ENCODE measurements around the gene SENP7. TPM values are rescaled to one million over a fixed set of nuclear protein-coding genes. Genes with fewer than 3 reads are reported as not detected.
"Not testable (repeated sequence)": the region's sequence is repeated elsewhere in the genome, so short reads cannot be mapped to it uniquely, and the experiment has no call there.

Gene SENP7
- total RNA-seq, 1 donor from 2014 or later, result 26.0 TPM

GRCh38 chr3:101549473-101549872 lies 36.5 kb upstream of the SENP7 start:
- no peaks in the 10 kb centered on the region for H3K9me3 Mint-ChIP-seq (ENCODE audit: unreplicated experiment)
- H3K36me3 Mint-ChIP-seq (ENCODE audit: unreplicated experiment), result no peaks in the 10 kb centered on the region

GRCh38 chr3:101548527-101549105 lies 35.6 kb upstream of the SENP7 start:
- Mint-ChIP-seq H3K4me3 (ENCODE audit: unreplicated experiment) (no peak overlapping the region), H3K36me3 (ENCODE audit: unreplicated experiment) (no peaks in the 10 kb centered on the region), H3K27me3 (ENCODE audit: unreplicated experiment) (peaks cover 31% of the 10 kb centered on the region), H3K4me1 (ENCODE audit: unreplicated experiment) (no peaks in the 10 kb centered on the region), H3K9me3 (ENCODE audit: unreplicated experiment) (no peaks in the 10 kb centered on the region), H3K27ac (ENCODE audit: unreplicated experiment) (no peak overlapping the region)
- DNase-seq (ENCODE audit: extremely low spot score, unreplicated experiment), result no peak
- no peak for TF ChIP-seq CTCF (IDR thresholded peaks at IDR 0.05)

More at GRCh38 chr3:101549473-101549872, 36.5 kb upstream of the SENP7 start:
- H3K27me3 Mint-ChIP-seq (ENCODE audit: unreplicated experiment), result peaks cover 27% of the 10 kb centered on the region
- TF ChIP-seq CTCF (IDR thresholded peaks at IDR 0.05), result no peak
- H3K4me3 Mint-ChIP-seq (ENCODE audit: unreplicated experiment), result no peak overlapping the region
- no peaks in the 10 kb centered on the region for H3K4me1 Mint-ChIP-seq (ENCODE audit: unreplicated experiment)
- no peak overlapping the region for H3K27ac Mint-ChIP-seq (ENCODE audit: unreplicated experiment)
- DNase-seq (ENCODE audit: extremely low spot score, unreplicated experiment), result no peak

- H3K27ac Mint-ChIP-seq (ENCODE audit: unreplicated experiment), result no peak overlapping the region
- H3K9me3 Mint-ChIP-seq (ENCODE audit: unreplicated experiment), result no peaks in the 10 kb centered on the region
- peak; percentile 14 for TF ChIP-seq CTCF (IDR thresholded peaks at IDR 0.05)
- peaks cover 37% of the 10 kb centered on the region for H3K27me3 Mint-ChIP-seq (ENCODE audit: unreplicated experiment)
- H3K36me3 Mint-ChIP-seq (ENCODE audit: unreplicated experiment), result no peaks in the 10 kb centered on the region
- DNase-seq (ENCODE audit: extremely low spot score, unreplicated experiment), result no peak
- no peaks in the 10 kb centered on the region for H3K4me1 Mint-ChIP-seq (ENCODE audit: unreplicated experiment)
- H3K4me3 Mint-ChIP-seq (ENCODE audit: unreplicated experiment), result no peak overlapping the region
Measured at GRCh38 chr3:101544161-101544850, 31.3 kb upstream of the SENP7 start.

GRCh38 chr3:101542957-101543356 lies 29.9 kb upstream of the SENP7 start:
- H3K36me3 Mint-ChIP-seq (ENCODE audit: unreplicated experiment), result no peaks in the 10 kb centered on the region
- H3K9me3 Mint-ChIP-seq (ENCODE audit: unreplicated experiment), result peaks cover 6% of the 10 kb centered on the region
- no peak overlapping the region for H3K4me3 Mint-ChIP-seq (ENCODE audit: unreplicated experiment)
- TF ChIP-seq CTCF (IDR thresholded peaks at IDR 0.05), result no peak
- H3K27ac Mint-ChIP-seq (ENCODE audit: unreplicated experiment), result no peak overlapping the region
- H3K4me1 Mint-ChIP-seq (ENCODE audit: unreplicated experiment), result no peaks in the 10 kb centered on the region
- DNase-seq (ENCODE audit: extremely low spot score, unreplicated experiment), result no peak
- peaks cover 39% of the 10 kb centered on the region for H3K27me3 Mint-ChIP-seq (ENCODE audit: unreplicated experiment)

DNA sequence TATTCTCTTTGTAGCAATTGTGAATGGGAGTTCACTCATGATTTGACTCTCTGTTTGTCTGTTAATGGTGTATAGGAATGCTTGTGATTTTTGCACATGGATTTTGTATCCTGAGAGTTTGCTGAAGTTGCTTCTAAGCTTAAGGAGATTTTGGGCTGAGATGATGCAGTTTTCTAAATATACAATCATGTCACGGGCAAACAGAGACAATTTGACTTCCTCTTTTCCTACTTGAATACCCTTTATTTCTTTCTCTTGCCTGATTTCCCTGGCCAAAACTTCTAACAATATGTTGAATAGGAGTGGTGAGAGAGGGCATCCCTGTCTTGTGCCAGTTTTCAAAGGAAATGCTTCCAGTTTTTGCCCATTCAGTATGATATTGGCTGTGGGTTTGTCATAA lies 23.9 kb upstream of the SENP7 start:
- not testable (repeated sequence) for H3K4me1 Mint-ChIP-seq (ENCODE audit: unreplicated experiment); H3K27ac Mint-ChIP-seq (ENCODE audit: unreplicated experiment); DNase-seq (ENCODE audit: extremely low spot score, unreplicated experiment); H3K9me3 Mint-ChIP-seq (ENCODE audit: unreplicated experiment); H3K36me3 Mint-ChIP-seq (ENCODE audit: unreplicated experiment); H3K4me3 Mint-ChIP-seq (ENCODE audit: unreplicated experiment)
- H3K27me3 Mint-ChIP-seq (ENCODE audit: unreplicated experiment), result peaks cover 50% of the 10 kb centered on the region

Measured in osteocyte (in vitro differentiated cells).